Lower leg skin (tissue), 4 donors: ENCODE results near the gene IMP4. TPM values are rescaled to one million over a fixed set of nuclear protein-coding genes. Genes with fewer than 3 reads are reported as not detected.

Source experiments
- DNase-seq, 2 donors: peaks; one replicate each; pipeline ENCODE4 v3.0.0-alpha.2; 2019; ENCODE audit warnings: low spot score in 2 of 2
- H3K4me3 ChIP-seq: fragments of 200-600 bp; sonication (generic); 2 replicates; pipeline ENCODE4 v1.5.1; 2017; ENCODE audit warnings: mild to moderate bottlenecking, low read depth; ENCODE audit not compliant: poor library complexity, severe bottlenecking
- CTCF ChIP-seq, 3 donors: fragments of 450-650 bp; IDR thresholded peaks; one replicate each; pipeline ENCODE4 v1.5.1; 2016; ENCODE audit warnings: antibody characterized with exemption in 3 of 3, mild to moderate bottlenecking in 3 of 3, moderate library complexity in 2 of 3
- POLR2A ChIP-seq, 2 donors: fragments of 450-650 bp; IDR thresholded peaks; one replicate each; pipeline ENCODE4 v1.6.1; 2016 to 2017; ENCODE audit warnings: antibody characterized with exemption in 2 of 2, mild to moderate bottlenecking in 1 of 2, moderate library complexity in 1 of 2
- WGBS, 2 donors: methylation state at CpG; one replicate each; pipeline ENCODE4 v1.1.5; 2018; 5-methylcytosine and 5-hydroxymethylcytosine counted together
- intact Hi-C: fragments of 100-400 bp; cut with DNase I; formaldehyde crosslinking; loops from one replicate; pipeline ENCODE4 v1.15.0; 2023; ENCODE audit warnings: low total_unique reads
- total RNA-seq, 4 donors: library from RNA; depleted of rRNA; stranded (reverse); fragments of >200 nt; gene quantifications; one replicate each; pipeline ENCODE4 v1.1.0, GENCODE V29; 2016

Gene IMP4
- total RNA-seq, result 10 to 100 TPM; 84.8 to 98.1 (median 97.0) TPM

- peak within 1 kb of the TSS; percentile 78 for H3K4me3 ChIP-seq
- 0% methylated on average over 34 to 53 of the region's 60 CpGs for WGBS, 2 donors
- intact Hi-C loops, result loop anchor here (10.0 kb wide), 2 partner anchors 158 to 732 kb away; partner anchors contain the start of genes MZT2B and SMPD4
- TF ChIP-seq POLR2A (IDR thresholded peaks at IDR 0.05) (no peak), CTCF (IDR thresholded peaks at IDR 0.05) (peak in 1 of 3 donors; percentile 16)
- peak; percentile 99 for DNase-seq
Observed at GRCh38 chr2:130342533-130343275, at the start of gene IMP4. Gene IMP4 (plus strand): TSS chr2:130342897. CDS start chr2:130342933, 36 bp downstream.

GRCh38 chr2:130300258-130300969 lies 42.3 kb upstream of the IMP4 start:
- WGBS, 2 donors, result 71 to 76% methylated on average over 19 to 22 of the region's 22 CpGs
- H3K4me3 ChIP-seq, result no peak overlapping the region
- no peak for TF ChIP-seq CTCF (IDR thresholded peaks at IDR 0.05)
- no peak for TF ChIP-seq POLR2A (IDR thresholded peaks at IDR 0.05)
- intact Hi-C loops, result no loop called here
- no peak for DNase-seq

GRCh38 chr2:130300970-130301348 lies 41.7 kb upstream of the IMP4 start:
- WGBS, 2 donors, result 87 to 94% methylated on average over 13 of the region's 13 CpGs
- intact Hi-C loops, result no loop called here
- DNase-seq, result no peak

GRCh38 chr2:130302164-130302886 lies 40.4 kb upstream of the IMP4 start:
- intact Hi-C loops, result no loop called here
- H3K4me3 ChIP-seq, result no peak overlapping the region
- 80 to 84% methylated on average over 10 to 11 of the region's 12 CpGs for WGBS, 2 donors
- no peak for TF ChIP-seq CTCF (IDR thresholded peaks at IDR 0.05)
- no peak for TF ChIP-seq POLR2A (IDR thresholded peaks at IDR 0.05)
- no peak for DNase-seq

More at GRCh38 chr2:130300970-130301348, 41.7 kb upstream of the IMP4 start:
- H3K4me3 ChIP-seq, result no peak overlapping the region
- no peak for TF ChIP-seq POLR2A (IDR thresholded peaks at IDR 0.05)
- no peak for TF ChIP-seq CTCF (IDR thresholded peaks at IDR 0.05)

- H3K4me3 ChIP-seq, result no peak overlapping the region
- no peak for TF ChIP-seq POLR2A (IDR thresholded peaks at IDR 0.05)
- DNase-seq, result no peak
- intact Hi-C loops, result no loop called here
Observed at GRCh38 chr2:130303169-130303568, 39.5 kb upstream of the IMP4 start.

- DNase-seq, result no peak
- no peak for TF ChIP-seq POLR2A (IDR thresholded peaks at IDR 0.05)
- no peak for TF ChIP-seq CTCF (IDR thresholded peaks at IDR 0.05)
- no peak overlapping the region for H3K4me3 ChIP-seq
- intact Hi-C loops, result no loop called here
- 80 to 81% methylated on average over 3 of the region's 3 CpGs for WGBS, 2 donors
Observed at GRCh38 chr2:130304726-130305125, 38.0 kb upstream of the IMP4 start.
